Islet of Langerhans (tissue), 1 donor: Measurements from ENCODE around the gene SLCO2A1.
"Not testable (repeated sequence)": the region's sequence is repeated elsewhere in the genome, so short reads cannot be mapped to it uniquely, and the experiment has no call there.

Experiments
- FAIRE-seq: peaks from one replicate; lab custom pipeline; 2011; peaks lifted over from hg19 to GRCh38; lab: Jason Lieb, UNC

The SLCO2A1 gene

DNA sequence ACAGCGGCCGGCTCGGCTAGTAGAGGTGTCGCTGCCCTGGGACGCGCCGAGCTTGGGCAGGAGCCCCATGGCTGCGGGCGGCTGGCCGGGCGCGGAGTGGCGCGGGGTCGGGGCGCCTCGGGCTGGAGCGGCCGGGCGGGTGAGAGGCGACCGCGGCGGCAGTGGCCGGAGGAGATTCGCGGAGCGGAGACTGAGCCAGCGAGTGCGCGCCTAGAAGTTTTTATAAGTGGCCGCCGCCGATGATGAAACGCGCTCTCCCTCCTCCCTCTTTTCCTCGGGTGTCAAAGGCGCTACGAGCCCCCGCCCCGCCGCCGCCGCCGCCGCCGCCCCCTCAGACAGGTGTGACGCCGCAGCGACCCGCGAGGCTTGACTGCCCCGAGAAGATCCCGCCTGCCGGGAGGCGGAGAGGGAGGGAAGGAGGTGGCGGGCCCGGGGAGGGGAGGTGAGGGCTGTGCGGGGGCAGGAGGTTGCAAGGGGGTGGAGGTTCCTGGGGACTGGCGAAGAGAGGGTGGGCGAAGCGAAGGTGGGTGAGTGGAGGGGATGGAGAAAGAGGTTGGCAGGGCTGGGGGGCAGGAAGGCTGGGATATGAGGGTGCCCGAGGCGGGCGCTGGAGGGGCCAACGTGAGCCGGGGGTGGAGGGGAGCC is at the start of gene SLCO2A1:
SLCO2A1 (minus strand) TSS at position 192 of the 645 bp plus-strand sequence; CDS start at position 69, 123 bp downstream.
- FAIRE-seq, result no peak

DNA sequence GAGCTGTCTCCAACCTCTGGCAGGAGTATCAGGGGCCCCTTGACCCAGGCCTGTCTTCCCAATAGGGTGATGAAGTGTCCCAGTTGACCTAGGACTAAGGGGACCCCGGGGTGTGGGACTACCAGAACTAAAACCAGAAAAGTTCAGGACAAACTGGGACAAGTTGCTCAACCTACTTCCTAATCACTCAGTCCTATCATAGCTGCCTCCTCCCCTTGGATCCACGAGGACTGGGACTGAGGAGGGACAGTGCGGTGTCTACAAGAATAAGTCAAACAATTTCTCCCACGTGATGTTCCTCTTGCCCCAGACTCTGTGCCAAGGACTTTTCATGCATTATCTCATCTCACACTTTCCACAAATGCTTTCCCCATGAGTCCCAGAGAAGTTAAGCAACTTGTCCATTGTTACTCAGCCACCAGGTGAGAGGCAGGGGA is 49.4 kb upstream of the SLCO2A1 start:
- FAIRE-seq, result no peak

DNA sequence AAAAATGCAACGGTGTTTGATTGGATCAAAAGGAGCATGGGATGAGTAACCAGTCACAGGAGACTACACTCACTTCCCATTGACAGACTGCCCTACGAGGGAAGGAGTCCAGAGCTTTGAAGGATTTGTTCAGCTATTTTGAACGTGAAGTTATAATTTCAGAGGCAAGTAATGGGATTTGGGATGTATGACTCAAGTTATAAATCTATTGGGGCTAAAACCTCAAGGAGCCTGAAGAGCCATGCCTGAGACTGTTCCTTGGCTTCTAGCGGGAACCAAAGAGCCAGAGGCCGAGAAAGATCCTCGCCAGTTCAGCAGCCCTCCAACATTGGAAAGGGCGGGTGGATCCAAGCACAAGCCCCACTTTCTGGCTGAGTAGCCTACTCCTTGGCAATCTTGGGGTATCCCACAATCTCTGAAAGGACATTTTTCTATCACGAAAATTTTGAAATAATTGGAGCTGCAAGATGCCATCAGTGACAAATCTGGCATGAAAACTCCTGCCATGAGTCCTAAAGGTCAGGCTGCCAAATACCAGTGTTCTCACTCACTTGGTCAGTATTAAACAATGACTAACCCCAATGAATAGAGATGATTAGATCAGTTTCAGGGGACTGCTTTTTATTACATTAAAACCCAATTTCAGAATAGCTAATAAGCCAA is 48.6 kb upstream of the SLCO2A1 start:
- FAIRE-seq, result no peak

DNA sequence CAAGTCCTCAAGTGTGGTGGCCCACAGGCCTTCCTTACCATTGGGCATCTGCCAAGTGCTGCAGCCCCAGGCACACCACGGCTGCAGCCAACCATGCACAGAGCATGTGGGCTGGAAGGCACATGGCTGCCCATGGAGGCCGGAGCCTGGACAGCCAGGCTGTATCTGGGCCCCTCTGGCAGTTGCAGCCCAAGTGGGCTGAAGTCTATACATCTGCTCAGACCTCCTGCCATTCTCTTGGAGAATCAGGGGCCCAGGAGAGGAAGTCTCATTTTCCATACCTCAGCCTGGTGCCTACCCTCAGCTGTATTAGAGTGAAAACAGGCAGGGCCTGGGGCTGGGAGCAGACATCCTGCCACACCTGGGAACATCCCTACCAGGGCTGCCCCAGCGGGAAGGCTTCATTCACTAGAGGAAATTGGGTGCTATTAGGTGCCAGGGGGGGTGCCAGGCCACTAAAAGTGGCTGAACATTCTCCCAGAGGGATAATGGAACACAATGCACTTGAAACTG is 48.0 kb upstream of the SLCO2A1 start:
- FAIRE-seq, result no peak

DNA sequence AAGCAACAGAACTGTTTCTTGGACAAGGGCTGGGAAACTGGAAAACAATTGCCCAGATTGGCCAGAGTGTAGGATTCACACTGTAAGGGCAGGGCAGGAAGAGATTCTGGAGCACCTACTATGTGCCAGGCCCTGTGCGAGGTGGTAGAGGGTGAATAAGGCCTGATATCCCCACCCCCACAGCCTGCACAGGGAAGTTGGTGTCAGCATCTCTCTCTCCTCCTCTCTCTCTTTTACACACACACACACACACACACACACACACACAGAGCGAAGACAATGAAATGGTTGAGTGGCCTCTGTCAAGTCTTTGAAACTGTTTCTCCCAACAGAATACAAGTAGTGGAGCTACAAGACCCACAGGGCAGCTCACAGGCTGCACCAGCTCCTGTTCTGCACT is 47.1 kb upstream of the SLCO2A1 start:
- no peak for FAIRE-seq

DNA sequence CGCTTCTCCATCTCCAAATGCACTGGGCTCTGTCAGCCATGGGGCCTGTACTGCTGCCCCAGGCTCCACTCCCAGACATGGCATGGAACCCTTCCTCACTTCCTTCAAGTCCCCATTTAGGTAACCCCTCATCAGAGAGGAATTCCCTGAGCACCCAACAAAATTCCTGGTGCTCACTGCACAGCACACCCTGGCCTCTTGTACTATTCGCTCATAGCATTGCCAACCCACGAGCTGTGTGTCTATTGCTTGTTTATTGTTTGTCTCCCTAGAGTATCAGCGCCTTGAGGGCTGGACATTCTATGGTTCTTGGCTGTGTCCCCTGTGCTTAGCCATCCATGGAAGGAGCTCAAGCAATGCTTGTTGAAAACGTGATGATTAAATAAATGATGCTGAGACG is 46.1 kb upstream of the SLCO2A1 start:
- FAIRE-seq, result no peak

DNA sequence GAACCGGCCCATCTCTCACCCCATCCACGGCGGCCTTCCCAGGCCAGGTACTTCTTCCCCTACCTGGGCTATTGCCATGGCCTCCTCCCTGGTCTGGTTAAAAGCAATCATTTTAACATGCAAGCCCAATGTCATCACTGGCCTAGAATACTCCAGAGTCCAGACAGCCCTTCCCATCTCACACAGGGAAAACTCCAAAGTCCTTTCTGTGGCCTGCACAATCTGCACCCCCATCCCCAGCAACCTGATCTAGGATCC is 45.8 kb upstream of the SLCO2A1 start:
- no peak for FAIRE-seq

DNA sequence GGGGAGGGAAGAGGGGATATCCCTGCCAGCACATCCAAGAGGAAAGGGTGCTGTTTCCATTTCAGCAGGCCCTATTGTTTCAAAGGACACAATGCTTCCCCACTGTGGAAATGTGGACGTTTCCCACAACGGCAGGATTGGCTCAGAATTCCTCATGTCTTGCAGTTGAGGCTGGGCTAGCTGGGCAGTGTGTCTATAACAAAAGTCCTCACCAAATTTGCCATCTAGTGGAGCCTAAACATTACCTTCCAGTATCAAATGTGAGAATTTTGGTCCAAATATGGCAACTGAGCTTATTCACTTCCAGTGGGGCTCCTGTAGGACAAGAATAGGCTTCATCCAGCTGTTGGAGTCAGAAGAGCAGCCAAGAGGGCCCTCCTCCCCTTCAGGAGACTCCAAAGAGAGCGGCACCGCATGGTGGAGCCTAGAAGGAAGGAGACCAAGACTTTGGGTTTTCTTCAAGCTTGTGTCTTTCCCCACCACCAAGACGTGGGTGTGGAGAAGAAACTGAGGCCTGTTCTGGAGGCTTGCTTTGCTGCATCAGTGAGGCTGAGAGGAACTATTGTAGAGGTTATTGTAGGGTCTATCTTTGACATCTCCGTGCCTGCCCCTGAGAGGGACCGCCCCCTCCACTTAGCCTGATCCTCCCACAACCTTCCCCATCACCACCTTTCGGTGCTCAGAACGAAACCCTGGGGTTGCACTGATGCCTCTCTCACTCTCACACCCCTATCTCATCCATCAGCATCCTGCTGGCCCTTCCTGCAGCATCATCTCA is 45.3 kb upstream of the SLCO2A1 start:
- no peak for FAIRE-seq

DNA sequence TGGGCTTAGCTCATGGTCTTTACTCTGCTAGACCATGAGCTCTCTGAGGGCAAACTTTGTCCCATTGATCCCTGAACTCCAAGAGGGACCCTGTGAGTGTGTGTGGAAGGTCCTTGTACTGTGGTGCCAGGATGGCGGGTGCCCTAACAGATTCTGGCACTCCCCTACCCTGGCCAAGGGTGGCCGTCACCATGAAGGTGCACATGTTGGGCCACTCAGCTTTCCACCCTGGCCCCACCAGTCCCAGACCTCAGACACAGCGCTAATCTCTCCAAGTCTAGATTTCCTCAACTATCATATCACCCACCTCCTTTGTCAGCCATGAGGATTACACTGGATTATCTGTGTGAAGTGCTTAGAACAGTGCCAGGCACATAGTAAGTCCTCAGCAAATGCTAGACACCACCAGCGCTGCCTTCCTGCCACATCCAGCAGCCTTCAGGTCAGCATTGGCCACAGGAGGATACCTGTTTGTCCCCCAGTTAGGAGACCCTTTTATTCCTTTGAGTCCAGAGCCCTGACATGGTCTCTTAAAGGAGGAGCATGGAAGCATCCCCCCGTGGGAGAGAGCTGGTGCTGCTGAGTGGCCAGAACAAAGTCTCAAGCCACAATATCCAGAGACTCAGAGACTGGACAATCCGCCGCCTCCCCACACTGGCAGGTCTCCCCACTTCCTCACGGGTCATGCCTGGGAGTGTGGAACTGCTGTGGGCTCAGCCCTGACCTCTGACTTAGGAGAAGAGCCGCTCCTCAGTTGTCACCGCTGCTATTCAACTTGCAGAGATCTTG is 44.5 kb upstream of the SLCO2A1 start:
- no peak for FAIRE-seq

DNA sequence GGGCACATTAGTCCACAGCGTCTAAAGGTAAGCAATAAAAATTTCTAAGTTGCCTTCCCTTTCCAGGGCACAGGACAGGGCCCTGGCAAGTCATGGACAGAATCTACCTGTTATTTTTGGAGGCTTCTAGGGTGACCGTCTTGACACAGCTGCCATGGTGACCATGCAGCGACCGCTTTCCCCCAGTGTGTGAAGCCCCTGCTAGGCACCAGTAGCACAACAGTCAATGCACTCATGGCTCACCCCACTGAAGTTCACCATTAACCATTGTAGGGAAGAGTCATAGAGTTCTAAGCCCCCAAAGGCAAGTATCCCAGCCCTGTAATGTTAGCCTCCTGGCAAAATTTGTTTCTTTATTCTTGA is 43.8 kb upstream of the SLCO2A1 start:
- FAIRE-seq, result no peak

DNA sequence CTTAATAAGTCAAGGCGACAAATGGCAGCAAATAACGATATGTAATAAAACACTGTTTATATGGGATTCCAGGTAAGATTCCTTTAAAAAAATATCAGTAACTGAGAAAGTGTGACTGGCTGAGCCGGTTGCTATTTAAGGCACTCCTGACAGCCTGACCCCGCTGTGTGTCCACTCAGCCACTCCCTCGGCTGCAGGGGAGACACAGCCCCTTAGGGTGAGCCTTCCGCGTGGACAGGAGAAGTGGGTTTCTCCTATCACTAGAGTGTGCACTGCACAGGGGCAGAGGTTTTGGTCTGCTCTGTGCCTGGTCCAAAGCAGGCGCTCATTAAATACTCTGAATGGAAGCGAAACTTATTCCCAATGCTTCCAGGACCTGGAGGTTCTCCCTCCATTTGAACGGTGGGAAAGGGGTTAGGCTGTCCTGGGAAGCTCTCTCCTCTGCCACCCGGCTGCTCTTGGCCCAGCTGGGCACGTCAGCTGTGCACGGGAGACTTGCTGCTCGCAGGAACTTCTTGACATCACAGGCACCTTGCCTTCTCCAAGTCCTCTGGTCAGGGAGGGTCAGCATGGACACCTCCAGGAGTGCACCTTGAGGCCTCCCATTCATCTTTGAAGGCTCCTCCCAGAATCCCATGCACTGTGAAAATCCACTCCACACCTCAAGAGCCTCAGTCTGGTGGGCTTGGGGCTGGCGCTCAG is 43.3 kb upstream of the SLCO2A1 start:
- FAIRE-seq, result no peak

DNA sequence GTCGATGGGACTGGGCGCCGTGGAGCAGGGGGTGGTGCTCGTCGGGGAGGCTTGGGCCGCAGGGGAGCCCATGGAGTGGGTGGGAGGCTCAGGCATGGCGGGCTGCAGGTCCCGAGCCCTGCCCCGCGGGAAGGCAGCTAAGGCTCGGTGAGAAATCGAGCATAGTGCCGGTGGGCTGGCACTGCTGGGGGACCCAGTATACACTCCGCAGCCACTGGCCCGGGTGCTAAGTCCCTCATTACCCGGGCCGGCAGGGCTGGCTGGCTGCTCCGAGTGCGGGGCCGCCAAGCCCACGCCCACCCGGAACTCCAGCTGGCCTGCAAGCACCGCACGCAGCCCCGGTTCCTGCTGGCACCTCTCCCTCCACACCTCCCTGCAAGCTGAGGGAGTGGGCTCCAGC is 40.6 kb upstream of the SLCO2A1 start:
- not testable (repeated sequence) for FAIRE-seq

DNA sequence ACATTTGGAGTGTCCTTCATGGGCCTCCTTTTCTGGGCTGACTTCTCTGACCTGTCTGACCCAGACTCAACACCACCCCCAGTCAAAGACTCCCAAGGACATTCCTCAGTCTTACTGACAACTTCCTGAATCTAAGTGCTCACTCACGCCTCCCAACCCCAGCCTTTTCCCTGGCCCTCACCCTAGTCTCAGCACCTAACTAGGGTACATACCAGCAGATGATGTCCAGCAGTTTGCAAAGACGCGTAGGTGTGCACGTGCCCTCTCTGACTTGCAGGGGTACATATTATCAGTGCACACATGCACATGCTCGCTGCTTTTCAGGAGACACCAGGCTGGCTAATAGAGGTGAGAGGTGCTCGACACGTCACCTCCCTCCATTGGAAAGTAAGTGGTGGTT is 38.7 kb upstream of the SLCO2A1 start:
- FAIRE-seq, result no peak

DNA sequence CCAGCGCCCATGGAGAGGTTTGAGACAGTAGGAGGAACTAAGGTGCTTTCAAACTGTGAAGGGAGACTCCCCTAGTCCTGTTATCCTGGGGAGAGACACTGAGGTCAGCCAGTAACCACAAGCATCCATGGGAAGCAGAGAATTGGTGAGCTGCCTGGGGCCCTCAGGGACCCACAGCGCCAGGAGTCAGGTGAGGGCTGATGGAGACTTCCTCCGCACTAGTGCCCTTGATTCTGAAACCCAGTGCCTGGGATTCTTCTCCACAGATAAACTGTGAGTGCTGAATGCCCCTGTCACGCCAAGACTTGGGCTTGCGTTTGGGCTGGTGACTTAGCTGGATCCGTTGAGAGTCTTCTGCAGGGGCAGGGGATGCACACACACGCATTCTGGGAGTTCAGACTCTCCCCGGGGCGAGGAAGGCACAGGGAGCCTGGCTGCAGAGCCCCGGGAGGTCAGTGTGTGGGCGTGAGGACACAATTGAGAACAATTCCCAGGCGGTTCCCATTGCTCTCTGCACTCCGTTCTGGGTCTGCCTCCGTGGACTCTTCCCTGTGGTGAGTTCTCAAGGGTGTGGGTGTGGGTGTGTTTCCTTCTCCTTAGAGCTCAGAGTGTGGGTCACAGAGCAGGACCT is 37.9 kb upstream of the SLCO2A1 start:
- no peak for FAIRE-seq

DNA sequence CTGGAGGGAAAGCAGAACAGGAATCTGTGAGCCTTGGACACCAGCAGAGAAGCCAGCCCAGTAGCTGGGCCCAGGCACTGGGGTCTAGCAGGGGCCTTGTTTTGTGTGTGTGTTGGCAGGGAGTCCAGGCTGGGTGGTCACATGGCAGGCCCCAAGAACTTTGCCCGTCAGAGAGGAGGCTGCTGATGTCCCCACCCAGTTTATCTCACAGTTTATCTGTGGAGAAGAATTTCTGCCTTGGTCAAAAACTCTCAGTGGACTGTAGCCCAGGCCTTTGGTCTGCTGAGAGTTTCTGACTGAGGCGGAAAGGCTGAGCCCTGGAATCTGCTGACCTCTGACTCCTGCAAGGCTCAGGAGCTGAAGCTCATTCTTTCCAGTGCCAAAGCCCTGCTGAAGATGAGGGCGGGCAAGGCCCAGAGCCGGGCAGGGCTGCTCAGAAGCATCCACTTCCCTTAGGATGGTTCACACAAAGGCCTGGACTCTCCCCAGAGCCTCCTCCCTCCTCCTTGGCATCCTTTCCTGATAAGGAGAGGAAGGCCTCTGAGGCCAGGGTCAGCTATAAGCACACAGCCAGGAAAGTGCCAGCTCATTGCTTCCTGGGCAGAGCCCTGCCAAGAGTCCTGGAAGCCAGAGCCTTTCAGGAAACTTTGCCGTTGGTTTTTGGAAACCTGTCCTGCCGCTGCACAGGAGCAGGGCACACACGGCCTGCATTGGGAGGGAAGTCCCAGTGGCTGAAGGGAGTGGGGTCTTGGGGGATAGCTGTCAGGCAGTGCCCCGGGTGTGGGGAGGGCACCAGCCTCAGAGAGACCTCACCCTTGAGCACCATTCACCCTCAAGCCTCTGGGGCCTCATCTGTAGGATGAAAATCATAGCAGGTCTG is 37.2 kb upstream of the SLCO2A1 start:
- FAIRE-seq, result no peak

DNA sequence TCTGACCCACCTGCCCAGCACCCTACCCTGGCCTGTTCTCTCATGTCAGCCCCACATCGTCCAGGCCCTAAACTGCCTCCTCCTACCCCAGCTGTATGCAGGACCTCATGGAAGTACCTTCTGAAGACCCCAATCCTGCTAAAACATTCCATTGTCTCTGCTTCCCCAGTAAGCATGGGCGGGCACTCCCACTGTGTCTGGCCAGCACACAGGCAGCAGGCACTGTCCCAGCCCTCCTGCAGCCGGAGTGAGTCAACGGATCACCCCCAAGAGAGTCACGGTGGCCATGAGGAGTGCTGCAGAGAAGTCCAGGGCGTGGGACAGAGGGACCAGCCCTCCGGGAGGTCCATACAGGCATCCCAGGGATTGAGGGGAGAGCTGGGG is 36.4 kb upstream of the SLCO2A1 start:
- no peak for FAIRE-seq

DNA sequence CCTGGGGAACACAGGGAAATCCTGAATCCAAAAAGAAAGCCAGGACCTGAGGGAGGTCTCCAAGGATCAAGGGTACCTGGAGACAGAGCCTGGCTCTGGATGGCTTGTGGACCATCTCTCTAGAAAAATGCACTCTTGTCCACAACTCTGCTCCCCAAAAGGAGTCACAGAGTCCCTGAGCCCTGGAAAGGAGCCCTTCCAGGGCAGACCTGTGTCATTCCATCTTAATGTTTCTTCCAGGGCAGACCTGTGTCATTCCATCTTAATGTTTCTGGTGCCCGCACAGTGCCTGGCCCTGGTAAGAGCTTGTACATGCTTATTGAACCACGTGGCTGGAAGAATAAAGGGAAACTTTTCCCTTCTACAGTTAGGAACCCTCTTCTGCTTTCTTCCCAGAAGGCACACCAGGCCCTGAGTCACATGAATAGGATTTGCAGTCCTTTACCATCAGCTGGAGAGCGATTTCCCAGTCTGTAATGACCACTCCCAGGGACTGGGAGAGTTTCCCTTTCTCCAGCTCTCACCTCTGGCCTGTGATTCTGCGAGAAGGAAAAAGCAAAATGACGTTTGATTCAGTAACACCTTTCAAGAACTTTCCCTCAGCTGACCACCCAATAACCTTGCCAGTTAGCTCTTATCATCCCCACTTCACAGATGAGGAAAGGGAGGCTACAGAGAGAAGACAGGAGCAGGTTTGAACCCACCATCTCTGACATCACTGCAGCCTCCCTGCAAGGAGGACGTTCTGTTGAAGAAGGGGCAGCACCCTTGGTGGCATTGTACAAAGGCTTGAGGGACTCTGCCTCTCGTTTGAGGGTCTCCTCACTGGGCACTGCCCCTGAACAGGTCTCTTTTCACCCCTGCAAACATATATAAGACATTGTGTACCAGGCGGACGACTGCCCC is 35.8 kb upstream of the SLCO2A1 start:
- FAIRE-seq, result no peak

DNA sequence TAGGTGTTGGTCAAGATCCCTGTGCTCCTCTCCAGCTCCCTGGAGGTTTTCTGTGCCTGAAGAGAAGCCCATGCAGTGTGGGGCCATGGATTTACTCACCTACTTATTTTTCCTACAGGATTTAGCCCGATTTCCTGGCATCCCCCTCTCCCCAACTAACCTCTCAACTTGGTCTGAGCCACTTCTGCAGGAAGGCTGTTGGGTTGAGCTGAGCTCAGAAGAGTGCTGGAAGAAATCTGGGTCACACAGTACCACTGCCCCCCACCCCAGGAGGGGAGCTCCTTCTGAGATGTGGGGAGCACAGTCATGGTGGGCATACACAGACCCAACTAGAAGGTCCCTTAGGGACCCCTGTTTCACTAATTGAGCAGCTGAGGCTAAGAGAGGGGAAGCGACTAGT is 34.4 kb upstream of the SLCO2A1 start:
- FAIRE-seq, result no peak

DNA sequence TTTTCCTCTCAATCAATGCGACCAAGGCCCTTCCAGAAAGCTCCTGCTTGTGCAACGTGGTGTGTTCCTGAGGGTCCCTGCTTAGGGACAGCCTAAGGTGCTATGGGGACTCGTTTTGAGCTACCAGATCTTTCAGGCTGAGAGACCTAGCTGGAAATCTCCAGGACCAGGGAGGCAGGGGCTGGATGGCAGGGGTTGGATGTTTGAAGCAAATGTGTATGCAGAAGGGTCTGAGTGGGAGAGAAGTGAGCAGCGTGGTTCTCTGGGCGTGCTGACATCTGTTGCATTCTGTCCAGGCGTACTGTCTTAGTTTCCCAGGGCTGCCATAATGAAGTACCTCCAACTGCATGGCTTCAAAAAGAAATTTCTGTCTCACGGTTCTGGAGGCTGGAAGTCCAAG is 31.7 kb upstream of the SLCO2A1 start:
- FAIRE-seq, result no peak
